Ascending aorta (tissue), 2 donors: ENCODE measurements around the gene PRKCB. TPM values are rescaled to one million over a fixed set of nuclear protein-coding genes. Genes with fewer than 3 reads are reported as not detected.

Experiments used
- DNase-seq, 2 donors: peaks; one replicate each; pipeline ENCODE4 v3.0.0-alpha.2; 2019; ENCODE audit warnings: low spot score in 2 of 2
- H3K27ac ChIP-seq, 2 donors: fragments of 200-600 bp; sonication (generic); one replicate each; pipeline ENCODE4 v1.5.1; 2016 to 2017; ENCODE audit warnings: mild to moderate bottlenecking in 1 of 2
- H3K27me3 ChIP-seq: fragments of 200-600 bp; sonication (generic); one replicate; pipeline ENCODE4 v1.5.1; 2017
- H3K36me3 ChIP-seq, 2 donors: fragments of 200-600 bp; sonication (generic); one replicate each; pipeline ENCODE4 v1.5.1; 2016
- H3K4me1 ChIP-seq, 2 donors: fragments of 200-600 bp; sonication (generic); one replicate each; pipeline ENCODE4 v1.5.1; 2016 to 2017; ENCODE audit warnings: mild to moderate bottlenecking in 1 of 2
- H3K4me3 ChIP-seq, 2 donors: fragments of 200-600 bp; sonication (generic); one replicate each; pipeline ENCODE4 v1.5.1; 2016 to 2017; ENCODE audit warnings: mild to moderate bottlenecking in 1 of 2
- H3K9me3 ChIP-seq, 2 donors: fragments of 200-600 bp; sonication (generic); one replicate each; pipeline ENCODE4 v1.5.1; 2016
- intact Hi-C: fragments of 100-400 bp; cut with DNase I; formaldehyde crosslinking; loops from one replicate; pipeline ENCODE4 v1.15.1; 2023
- total RNA-seq: library from RNA; depleted of rRNA; stranded (reverse); fragments of >200 nt; gene quantifications from one replicate; pipeline ENCODE4 v1.1.0, GENCODE V29; 2016
- TF ChIP-seq, protein P1 (sequence below), 3 experiments: fragments of 200-600 bp in 2 of 3; fragments of 450-650 bp in 1 of 3; sonication (generic) in 2 of 3; IDR thresholded peaks; one replicate each; pipeline ENCODE4 v1.5.1; 2016 to 2019; ENCODE audit warnings: antibody characterized with exemption in 3 of 3, mild to moderate bottlenecking in 1 of 3, moderate library complexity in 1 of 3

Gene PRKCB
- total RNA-seq, 1 donor from 2014 or later: 1.2 TPM

DNA sequence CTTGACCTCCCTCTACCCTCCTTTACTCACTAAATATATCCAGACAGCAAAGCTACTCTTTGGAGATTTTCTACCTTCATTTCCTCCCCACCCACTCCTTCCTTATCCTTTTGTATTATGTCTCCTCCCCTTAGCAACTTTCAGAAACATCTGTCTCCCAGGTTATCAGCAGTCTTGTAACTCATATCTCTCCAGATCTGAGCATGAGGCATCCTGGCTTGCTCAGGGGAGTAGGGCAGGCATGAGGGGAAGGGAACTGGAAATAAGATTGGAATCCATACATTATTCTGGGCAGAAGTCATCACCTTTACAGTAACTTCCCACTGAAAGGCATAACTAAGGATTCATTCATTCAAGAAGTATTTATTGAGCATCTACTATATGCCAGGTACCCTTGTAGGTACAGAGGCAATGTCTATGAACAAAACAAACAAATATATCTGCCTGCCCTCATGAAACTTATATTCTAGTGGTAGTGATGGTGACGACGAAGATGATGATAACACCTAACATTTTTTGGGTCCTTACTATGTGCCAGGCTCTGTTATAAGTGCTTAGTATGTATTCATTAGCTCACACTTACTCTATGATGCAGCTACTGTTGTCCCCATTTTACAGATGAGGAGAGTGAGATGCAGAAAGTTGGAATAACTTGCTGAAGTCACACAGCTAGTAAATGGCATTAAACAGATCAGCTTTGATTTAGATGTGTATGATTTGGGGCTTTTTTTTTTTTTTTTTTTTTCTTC, 296.4 kb downstream of the PRKCB start:
- TF ChIP-seq, protein P1, sequence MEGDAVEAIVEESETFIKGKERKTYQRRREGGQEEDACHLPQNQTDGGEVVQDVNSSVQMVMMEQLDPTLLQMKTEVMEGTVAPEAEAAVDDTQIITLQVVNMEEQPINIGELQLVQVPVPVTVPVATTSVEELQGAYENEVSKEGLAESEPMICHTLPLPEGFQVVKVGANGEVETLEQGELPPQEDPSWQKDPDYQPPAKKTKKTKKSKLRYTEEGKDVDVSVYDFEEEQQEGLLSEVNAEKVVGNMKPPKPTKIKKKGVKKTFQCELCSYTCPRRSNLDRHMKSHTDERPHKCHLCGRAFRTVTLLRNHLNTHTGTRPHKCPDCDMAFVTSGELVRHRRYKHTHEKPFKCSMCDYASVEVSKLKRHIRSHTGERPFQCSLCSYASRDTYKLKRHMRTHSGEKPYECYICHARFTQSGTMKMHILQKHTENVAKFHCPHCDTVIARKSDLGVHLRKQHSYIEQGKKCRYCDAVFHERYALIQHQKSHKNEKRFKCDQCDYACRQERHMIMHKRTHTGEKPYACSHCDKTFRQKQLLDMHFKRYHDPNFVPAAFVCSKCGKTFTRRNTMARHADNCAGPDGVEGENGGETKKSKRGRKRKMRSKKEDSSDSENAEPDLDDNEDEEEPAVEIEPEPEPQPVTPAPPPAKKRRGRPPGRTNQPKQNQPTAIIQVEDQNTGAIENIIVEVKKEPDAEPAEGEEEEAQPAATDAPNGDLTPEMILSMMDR (IDR thresholded peaks at IDR 0.05): no peak
- H3K4me3 ChIP-seq: no peak overlapping the region
- H3K36me3 ChIP-seq: no peaks in the 10 kb centered on the region
- H3K27me3 ChIP-seq: no peaks in the 10 kb centered on the region
- H3K9me3 ChIP-seq: no peaks in the 10 kb centered on the region
- H3K27ac ChIP-seq: no peak overlapping the region
- intact Hi-C loops: no loop called here
- no peak for DNase-seq
- H3K4me1 ChIP-seq: no peaks in the 10 kb centered on the region

GRCh38 chr16:24132797-24133155, 297.0 kb downstream of the PRKCB start:
- Histone ChIP-seq H3K36me3 (no peaks in the 10 kb centered on the region), H3K27ac (no peak overlapping the region), H3K9me3 (no peaks in the 10 kb centered on the region), H3K4me1 (no peaks in the 10 kb centered on the region), H3K27me3 (no peaks in the 10 kb centered on the region), H3K4me3 (no peak overlapping the region)
- TF ChIP-seq, protein P1 (IDR thresholded peaks at IDR 0.05): no peak
- DNase-seq: no peak
- intact Hi-C loops: no loop called here

- intact Hi-C loops: no loop called here
- H3K4me1 ChIP-seq: no peaks in the 10 kb centered on the region
- TF ChIP-seq, protein P1 (IDR thresholded peaks at IDR 0.05): no peak
- no peaks in the 10 kb centered on the region for H3K27me3 ChIP-seq
- H3K36me3 ChIP-seq: no peaks in the 10 kb centered on the region
- no peaks in the 10 kb centered on the region for H3K9me3 ChIP-seq
- no peak overlapping the region for H3K4me3 ChIP-seq
- H3K27ac ChIP-seq: no peak overlapping the region
- DNase-seq: no peak
These were observed 300.1 kb downstream of the PRKCB start for GRCh38 chr16:24135624-24136565.

- H3K36me3 ChIP-seq: no peaks in the 10 kb centered on the region
- DNase-seq: no peak
- no peaks in the 10 kb centered on the region for H3K4me1 ChIP-seq
- H3K9me3 ChIP-seq: no peaks in the 10 kb centered on the region
- TF ChIP-seq, protein P1 (IDR thresholded peaks at IDR 0.05): no peak
- H3K27me3 ChIP-seq: no peaks in the 10 kb centered on the region
- no peak overlapping the region for H3K27ac ChIP-seq
- intact Hi-C loops: no loop called here
- H3K4me3 ChIP-seq: no peak overlapping the region
These were observed 302.2 kb downstream of the PRKCB start for GRCh38 chr16:24138024-24138423.

GRCh38 chr16:24138575-24138974, 302.8 kb downstream of the PRKCB start:
- intact Hi-C loops: no loop called here
- TF ChIP-seq, protein P1 (IDR thresholded peaks at IDR 0.05): no peak
- no peak overlapping the region for H3K4me3 ChIP-seq

More at GRCh38 chr16:24138575-24138974, 302.8 kb downstream of the PRKCB start:
- no peaks in the 10 kb centered on the region for H3K36me3 ChIP-seq
- no peaks in the 10 kb centered on the region for H3K27me3 ChIP-seq
- no peak overlapping the region for H3K27ac ChIP-seq
- no peak for DNase-seq
- H3K9me3 ChIP-seq: no peaks in the 10 kb centered on the region
- H3K4me1 ChIP-seq: no peaks in the 10 kb centered on the region
